ENCODE results near the gene MGLL. TPM values are rescaled to one million over a fixed set of nuclear protein-coding genes. Genes with fewer than 3 reads are reported as not detected.

MGLL gene
- total RNA-seq, 2 experiments from 2014 or later: 1.5 to 1.7 TPM

DNA sequence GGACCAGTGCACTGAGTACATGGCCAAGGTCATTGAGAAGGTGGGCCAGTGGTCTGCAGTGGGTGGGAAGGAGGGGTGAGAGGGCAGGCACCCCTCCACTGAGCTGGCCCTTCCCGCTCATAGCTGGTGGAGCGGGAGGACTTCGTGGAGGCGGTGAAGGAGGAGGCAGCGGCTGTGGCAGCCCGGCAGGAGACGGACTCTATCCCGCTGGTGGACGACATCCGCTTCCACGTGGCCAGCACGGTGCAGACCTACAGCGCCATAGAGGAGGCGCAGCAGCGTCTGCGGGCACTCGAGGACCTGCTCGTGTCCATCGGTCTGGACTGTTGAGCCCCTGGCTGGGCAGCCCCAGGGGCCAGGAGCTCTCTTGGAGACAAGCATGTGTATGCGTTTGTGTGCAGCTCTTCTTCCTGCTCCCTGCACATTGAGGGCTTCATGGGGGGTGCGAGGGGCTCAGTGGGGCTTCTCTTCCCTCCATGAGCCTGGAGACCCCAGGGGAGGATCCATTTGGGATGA, 142.1 kb downstream of the MGLL start:
- Mint-ChIP-seq H3K9me3 (no peaks in the 10 kb centered on the region), H3K27ac (no peak overlapping the region), H3K4me1 (peaks cover 6% of the 10 kb centered on the region), H3K4me3 (no peak overlapping the region), H3K36me3 (ENCODE audit: low read depth) (no peaks in the 10 kb centered on the region), H3K27me3 (peaks cover 1% of the 10 kb centered on the region)
- DNase-seq: peak; percentile 3
- ChIA-PET POLR2A (no interaction called here), CTCF (interaction anchor here (2.1 kb wide), 1 partner anchor 15 kb away, joined by 6 read pairs; no protein-coding TSS in a partner anchor)

DNA sequence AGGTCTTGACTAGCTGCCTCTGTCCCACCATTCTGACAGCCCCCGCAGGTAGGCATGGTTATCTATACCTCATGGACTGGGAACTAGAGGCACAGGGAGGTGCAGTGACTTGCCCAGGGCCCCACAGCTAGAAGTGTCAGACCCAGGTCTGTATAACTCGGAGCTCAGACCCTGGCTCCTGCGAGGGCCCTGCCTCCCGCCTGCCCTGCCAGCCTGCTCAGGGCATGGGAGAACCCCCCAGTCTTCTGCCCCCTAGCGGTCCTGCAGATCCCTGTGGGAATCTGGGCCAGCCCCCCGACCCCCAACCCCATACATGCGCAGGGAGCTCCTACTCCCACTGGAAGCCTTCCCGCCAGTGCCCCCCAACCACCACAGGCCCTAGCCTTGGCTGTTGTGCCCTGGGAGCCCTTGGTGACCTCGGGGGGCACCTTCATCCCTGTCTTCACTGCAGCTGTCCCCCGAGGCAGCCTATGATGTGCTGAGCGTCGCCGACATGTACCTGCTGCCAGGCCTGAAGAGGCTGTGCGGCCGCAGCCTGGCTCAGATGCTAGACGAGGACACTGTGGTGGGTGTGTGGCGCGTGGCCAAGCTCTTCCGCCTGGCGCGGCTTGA, 142.7 kb downstream of the MGLL start:
- ChIA-PET POLR2A (no interaction called here), CTCF (interaction anchor here (1.7 to 2.1 kb wide), 2 partner anchors 16 to 105 kb away, joined by 6 read pairs; no protein-coding TSS in a partner anchor)
- DNase-seq: peak; percentile 11
- H3K4me1 Mint-ChIP-seq: peaks cover 10% of the 10 kb centered on the region
- no peak overlapping the region for H3K27ac Mint-ChIP-seq
- H3K4me3 Mint-ChIP-seq: no peak overlapping the region
- peaks cover 1% of the 10 kb centered on the region for H3K27me3 Mint-ChIP-seq
- H3K9me3 Mint-ChIP-seq: no peaks in the 10 kb centered on the region
- H3K36me3 Mint-ChIP-seq (ENCODE audit: low read depth): no peaks in the 10 kb centered on the region

- H3K9me3 Mint-ChIP-seq: no peaks in the 10 kb centered on the region
- DNase-seq: no peak
- H3K4me1 Mint-ChIP-seq: peaks cover 17% of the 10 kb centered on the region
- H3K4me3 Mint-ChIP-seq: no peak overlapping the region
- POLR2A ChIA-PET: interaction anchor here (1.1 kb wide), 1 partner anchor 81 kb away, joined by 4 read pairs; the partner anchor contains the start of gene MCM2
- CTCF ChIA-PET: interaction anchor here (0.6 to 2.1 kb wide), 3 partner anchors 16 to 130 kb away, joined by 3 to 6 read pairs (median 6); no protein-coding TSS in a partner anchor
- no peaks in the 10 kb centered on the region for H3K36me3 Mint-ChIP-seq (ENCODE audit: low read depth)
- H3K27ac Mint-ChIP-seq: no peak overlapping the region
- peaks cover under 1% of the 10 kb centered on the region for H3K27me3 Mint-ChIP-seq
Observed at GRCh38 chr3:127678611-127679533, 143.4 kb downstream of the MGLL start.

DNA sequence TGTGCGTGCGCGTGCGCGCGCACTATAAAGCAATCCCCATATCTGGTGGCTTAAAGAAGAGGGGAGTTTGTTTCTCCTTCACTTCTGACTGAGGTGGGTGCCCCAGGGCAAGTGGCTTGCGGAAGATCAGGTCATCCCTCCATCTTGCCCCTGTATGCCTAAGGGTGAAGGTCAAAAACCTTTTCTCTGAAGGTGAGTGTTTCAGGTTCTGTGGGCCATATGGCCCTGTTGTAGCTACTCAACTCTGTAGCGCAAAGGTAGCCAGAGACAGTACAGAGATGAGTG, 144.1 kb downstream of the MGLL start:
- no peak overlapping the region for H3K4me3 Mint-ChIP-seq
- H3K9me3 Mint-ChIP-seq: no peaks in the 10 kb centered on the region
- H3K27me3 Mint-ChIP-seq: no peaks in the 10 kb centered on the region
- no peak for DNase-seq
- no peak overlapping the region for H3K27ac Mint-ChIP-seq
- ChIA-PET POLR2A (interaction anchor here (1.1 kb wide), 1 partner anchor 80 kb away, joined by 4 read pairs; the partner anchor contains the start of gene MCM2), CTCF (interaction anchor here (1.7 to 2.1 kb wide), 2 partner anchors 17 to 103 kb away, joined by 6 read pairs; no protein-coding TSS in a partner anchor)
- peaks cover 22% of the 10 kb centered on the region for H3K4me1 Mint-ChIP-seq
- no peaks in the 10 kb centered on the region for H3K36me3 Mint-ChIP-seq (ENCODE audit: low read depth)

DNA sequence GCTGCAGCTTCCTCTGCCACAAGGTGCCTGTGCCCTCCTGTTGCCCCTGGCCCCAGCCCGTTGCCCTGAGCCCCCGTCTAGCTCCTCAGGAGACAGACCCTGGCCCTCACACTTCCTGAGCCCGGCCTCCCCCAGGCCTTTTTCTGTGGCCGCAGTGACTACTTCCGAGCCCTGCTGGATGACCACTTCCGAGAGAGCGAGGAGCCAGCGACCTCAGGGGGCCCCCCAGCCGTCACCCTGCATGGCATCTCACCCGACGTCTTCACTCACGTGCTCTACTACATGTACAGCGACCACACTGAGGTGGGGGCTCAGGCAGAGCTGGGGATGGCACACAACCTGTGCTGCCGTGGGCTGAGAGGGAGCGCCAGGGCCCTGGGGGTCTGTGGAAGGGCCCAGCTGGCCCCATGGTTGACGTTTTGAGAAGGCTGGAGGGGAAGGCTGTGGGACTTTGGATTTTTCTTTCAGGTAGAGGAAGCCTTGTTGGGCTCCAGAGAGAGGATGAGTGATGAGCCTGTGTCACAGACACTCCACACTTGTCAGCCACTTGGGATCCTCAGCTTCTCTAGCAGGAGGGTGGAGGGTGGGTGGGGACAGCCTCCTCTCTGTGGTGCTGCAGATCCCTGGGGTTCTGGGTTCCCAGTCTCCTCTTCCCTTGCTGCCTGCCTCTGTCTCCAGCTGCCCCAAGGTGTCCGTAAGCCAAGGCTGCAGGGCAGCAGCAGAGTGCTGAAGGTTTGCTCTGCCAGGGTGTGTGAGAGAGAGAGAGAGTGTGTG, 144.6 kb downstream of the MGLL start:
- no peaks in the 10 kb centered on the region for H3K27me3 Mint-ChIP-seq
- no peak overlapping the region for H3K27ac Mint-ChIP-seq
- no peak for DNase-seq
- ChIA-PET CTCF (interaction anchor here (1.7 to 2.1 kb wide), 2 partner anchors 18 to 103 kb away, joined by 6 read pairs; no protein-coding TSS in a partner anchor), POLR2A (interaction anchor here (1.1 kb wide), 1 partner anchor 80 kb away, joined by 4 read pairs; the partner anchor contains the start of gene MCM2)
- H3K36me3 Mint-ChIP-seq (ENCODE audit: low read depth): no peaks in the 10 kb centered on the region
- H3K9me3 Mint-ChIP-seq: no peaks in the 10 kb centered on the region
- H3K4me3 Mint-ChIP-seq: no peak overlapping the region
- peaks cover 22% of the 10 kb centered on the region for H3K4me1 Mint-ChIP-seq

GRCh38 chr3:127676921-127677351, 145.4 kb downstream of the MGLL start:
- no peak for DNase-seq
- Mint-ChIP-seq H3K4me1 (peaks cover 22% of the 10 kb centered on the region), H3K36me3 (ENCODE audit: low read depth) (peaks cover under 1% of the 10 kb centered on the region), H3K27me3 (no peaks in the 10 kb centered on the region), H3K9me3 (no peaks in the 10 kb centered on the region), H3K4me3 (no peak overlapping the region), H3K27ac (no peak overlapping the region)
- POLR2A ChIA-PET: no interaction called here
- CTCF ChIA-PET: no interaction called here

- Mint-ChIP-seq H3K27ac (no peak overlapping the region), H3K27me3 (no peaks in the 10 kb centered on the region), H3K4me1 (peaks cover 25% of the 10 kb centered on the region), H3K36me3 (ENCODE audit: low read depth) (peaks cover 2% of the 10 kb centered on the region), H3K9me3 (no peaks in the 10 kb centered on the region), H3K4me3 (no peak overlapping the region)
- no peak for DNase-seq
- CTCF ChIA-PET: no interaction called here
- POLR2A ChIA-PET: no interaction called here
Observed at GRCh38 chr3:127676456-127676855, 145.9 kb downstream of the MGLL start.

- POLR2A ChIA-PET: no interaction called here
- H3K27me3 Mint-ChIP-seq: no peaks in the 10 kb centered on the region
Observed at GRCh38 chr3:127675651-127676391, 146.5 kb downstream of the MGLL start.

DNA sequence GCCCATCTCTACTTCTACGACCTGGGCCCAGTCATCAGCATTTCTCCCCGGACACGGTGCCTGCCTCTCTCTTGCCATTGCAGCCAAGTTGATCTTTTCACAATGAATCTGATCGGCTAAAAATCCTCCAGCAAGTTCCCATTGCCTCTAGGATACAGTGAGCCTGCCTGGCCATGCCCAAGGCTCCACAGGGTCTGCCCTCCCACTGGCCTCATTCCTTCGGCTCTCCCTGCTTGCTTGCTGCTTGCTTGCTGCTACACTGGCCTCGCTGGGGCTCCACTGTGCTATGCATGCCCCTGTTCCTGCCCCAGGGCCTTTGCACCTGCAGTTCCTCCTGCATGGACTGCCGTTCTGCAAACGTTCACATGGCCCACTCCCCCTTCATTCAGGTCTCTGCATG, 147.5 kb downstream of the MGLL start:
- Mint-ChIP-seq H3K36me3 (ENCODE audit: low read depth) (peaks cover 2% of the 10 kb centered on the region), H3K4me3 (peak overlapping the region; percentile 50), H3K9me3 (no peaks in the 10 kb centered on the region), H3K27ac (no peak overlapping the region), H3K4me1 (peaks cover 30% of the 10 kb centered on the region), H3K27me3 (no peaks in the 10 kb centered on the region)
- CTCF ChIA-PET: no interaction called here
- POLR2A ChIA-PET: interaction anchor here (1.0 kb wide), 1 partner anchor 78 kb away, joined by 3 read pairs; no protein-coding TSS in a partner anchor
- peak; percentile 14 for DNase-seq

More at GRCh38 chr3:127675651-127676391, 146.5 kb downstream of the MGLL start:
- Mint-ChIP-seq H3K4me3 (no peak overlapping the region), H3K36me3 (ENCODE audit: low read depth) (peaks cover 2% of the 10 kb centered on the region), H3K9me3 (no peaks in the 10 kb centered on the region), H3K4me1 (peaks cover 30% of the 10 kb centered on the region), H3K27ac (no peak overlapping the region)
- DNase-seq: no peak
- CTCF ChIA-PET: no interaction called here

DNA sequence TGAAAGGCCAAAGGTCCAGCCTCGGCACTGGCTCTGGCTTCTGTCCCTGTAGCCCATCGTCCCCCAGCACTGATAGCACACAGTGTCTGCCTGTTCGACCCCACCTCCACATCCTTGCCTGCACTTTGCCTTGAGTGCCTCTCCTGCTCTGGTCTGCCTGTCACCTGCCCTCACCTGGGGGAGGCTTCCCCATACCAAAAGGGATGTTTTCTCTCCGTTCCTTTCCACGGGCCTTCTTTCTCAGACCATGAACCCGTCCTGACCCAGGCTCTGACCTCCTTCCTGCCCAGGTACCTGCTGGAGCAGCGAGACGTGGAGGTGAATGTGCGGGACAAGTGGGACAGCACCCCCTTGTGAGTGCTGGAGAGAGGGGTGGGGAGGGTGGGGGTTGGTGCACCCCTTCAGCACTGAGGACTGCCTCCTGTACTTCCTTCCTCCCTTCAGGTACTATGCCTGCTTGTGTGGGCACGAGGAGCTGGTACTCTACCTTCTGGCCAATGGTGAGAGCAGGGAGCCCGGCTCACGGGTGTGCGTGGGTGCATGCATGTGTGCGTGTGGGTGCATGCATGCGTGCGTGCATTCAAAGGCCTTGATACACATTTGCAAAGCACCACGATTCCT, 148.1 kb downstream of the MGLL start:
- ChIA-PET POLR2A (interaction anchor here (1.0 kb wide), 1 partner anchor 77 kb away, joined by 3 read pairs; no protein-coding TSS in a partner anchor), CTCF (no interaction called here)
- DNase-seq: peak; percentile 14
- Mint-ChIP-seq H3K27ac (peak overlapping the region; percentile 33), H3K9me3 (no peaks in the 10 kb centered on the region), H3K36me3 (ENCODE audit: low read depth) (peaks cover 2% of the 10 kb centered on the region), H3K4me3 (peak overlapping the region; percentile 84), H3K27me3 (no peaks in the 10 kb centered on the region), H3K4me1 (peaks cover 30% of the 10 kb centered on the region)

- peak overlapping the region; percentile 84 for H3K4me3 Mint-ChIP-seq
- CTCF ChIA-PET: no interaction called here
Observed at GRCh38 chr3:127673191-127674100, 148.9 kb downstream of the MGLL start.

More at GRCh38 chr3:127673191-127674100, 148.9 kb downstream of the MGLL start:
- POLR2A ChIA-PET: interaction anchor here (0.6 to 3.8 kb wide), 12 partner anchors 17 to 1489 kb away, joined by 3 to 43 read pairs (median 4); partner anchors contain the start of genes MCM2 and SEC61A1
- peak; percentile 68 for DNase-seq
- Mint-ChIP-seq H3K27me3 (no peaks in the 10 kb centered on the region), H3K27ac (peak overlapping the region; percentile 72), H3K4me1 (peaks cover 30% of the 10 kb centered on the region), H3K36me3 (ENCODE audit: low read depth) (peaks cover 2% of the 10 kb centered on the region), H3K9me3 (no peaks in the 10 kb centered on the region)

All from activated CD4-positive, alpha-beta memory T cell treated with anti-CD3 and anti-CD28 coated beads, Interleukin-2, amount 10 ng/mL, durations not matched to agents 7 days and 5 days (primary cell).